Measurements from ENCODE around the gene KCNIP4. TPM values are rescaled to one million over a fixed set of nuclear protein-coding genes. Genes with fewer than 3 reads are reported as not detected.

The KCNIP4 gene
- total and polyA plus RNA-seq, 2 of the 8 experiments (the other 6 are each of a cell fraction or from before 2014, with no cell fraction given): 0.06 TPM; not detected in 1

GRCh38 chr4:21367567-21367966 lies 581.0 kb downstream of the KCNIP4 start (continued):
- TF ChIP-seq HDAC2 (IDR thresholded peaks at IDR 0.05; ENCODE audit: borderline replicate concordance in 1 of 2, low read depth in 2 of 2, low read length in 2 of 2) (no peak), SUZ12 (IDR thresholded peaks at IDR 0.05; ENCODE audit: low read length) (no peak), NRF1 (IDR thresholded peaks at IDR 0.05; ENCODE audit: low read depth, low read length) (no peak), KDM1A (IDR thresholded peaks at IDR 0.05; ENCODE audit: borderline replicate concordance, low read length) (no peak), RAD21 (IDR thresholded peaks at IDR 0.05 in 1 of 2, conservative IDR thresholded peaks at IDR 0.05 in 1 of 2; ENCODE audit: low read depth in 2 of 2, low read length in 2 of 2) (no peak)

Measured in H1 (cell line).